Neural cell (in vitro differentiated cells): ENCODE results near the gene EXOC6B. TPM values are rescaled to one million over a fixed set of nuclear protein-coding genes. Genes with fewer than 3 reads are reported as not detected.

Experiments used
- H2AFZ ChIP-seq: fragments of 200-600, 300-800 bp; sonication (generic), shearing (Covaris generic); 2 replicates; pipeline ENCODE4 v1.6.0; 2014; ENCODE audit warnings: low read depth, mild to moderate bottlenecking, antibody characterized with exemption, low read length, moderate library complexity
- H3F3A ChIP-seq: fragments of 200-600 bp; shearing (Covaris generic); 2 replicates; pipeline ENCODE4 v1.6.1; 2016; ENCODE audit warnings: mild to moderate bottlenecking, moderate library complexity, mixed read lengths, antibody characterized with exemption, low read length; ENCODE audit not compliant: insufficient read depth, poor library complexity, severe bottlenecking
- H3K27ac ChIP-seq: fragments of 200-600, 300-800 bp; sonication (generic), shearing (Covaris generic); 2 replicates; pipeline ENCODE4 v1.5.1; 2014; ENCODE audit warnings: mild to moderate bottlenecking, low read length, moderate library complexity
- H3K27me3 ChIP-seq: fragments of 300-800, 200-600 bp; sonication (generic), shearing (Covaris generic); 2 replicates; pipeline ENCODE4 v1.6.0; 2014; ENCODE audit warnings: mild to moderate bottlenecking, low read depth, low read length, moderate library complexity; ENCODE audit not compliant: insufficient read depth
- H3K36me3 ChIP-seq: fragments of 300-800, 200-600 bp; sonication (generic), shearing (Covaris generic); 2 replicates; pipeline ENCODE4 v1.5.1; 2014; ENCODE audit warnings: mild to moderate bottlenecking, antibody characterized with exemption, low read length, moderate library complexity; ENCODE audit not compliant: insufficient read depth
- H3K4me2 ChIP-seq: fragments of 300-800, 200-600 bp; sonication (generic), shearing (Covaris generic); 2 replicates; pipeline ENCODE4 v1.6.0; 2014; ENCODE audit warnings: mild to moderate bottlenecking, low read length
- H3K4me3 ChIP-seq: fragments of 300-800, 200-600 bp; sonication (generic), shearing (Covaris generic); 2 replicates; pipeline ENCODE4 v1.5.1; 2014; ENCODE audit warnings: mild to moderate bottlenecking, low read length, moderate library complexity
- H3K79me2 ChIP-seq: fragments of 200-600 bp; shearing (Covaris generic); replicated peaks from 2 replicates; pipeline ENCODE4 v1.6.0; 2014; ENCODE audit warnings: mild to moderate bottlenecking, low read length, moderate library complexity; ENCODE audit not compliant: insufficient read depth
- H3K9ac ChIP-seq: fragments of 300-800, 200-600 bp; sonication (generic), shearing (Covaris generic); 2 replicates; pipeline ENCODE4 v1.6.1; 2016; ENCODE audit warnings: mild to moderate bottlenecking, low read length, mixed read lengths
- H3K9me2 ChIP-seq: fragments of 200-600 bp; shearing (Covaris generic); 2 replicates; pipeline ENCODE4 v1.6.1; 2016; ENCODE audit warnings: mild to moderate bottlenecking, low read length, mixed read lengths; ENCODE audit not compliant: insufficient read depth
- H3K9me3 ChIP-seq: fragments of 200-600, 300-800 bp; sonication (generic), shearing (Covaris generic); 2 replicates; pipeline ENCODE4 v1.6.1; 2016; ENCODE audit warnings: mild to moderate bottlenecking, mixed run types, low read length, moderate library complexity, mixed read lengths
- H4K20me1 ChIP-seq: fragments of 200-600 bp; shearing (Covaris generic); 2 replicates; pipeline ENCODE4 v1.6.1; 2016; ENCODE audit warnings: mild to moderate bottlenecking, mixed run types; ENCODE audit not compliant: insufficient read depth
- EP300 ChIP-seq: fragments of 450-650 bp; conservative IDR thresholded peaks from 2 replicates; pipeline ENCODE4 v1.6.1; 2014; ENCODE audit warnings: antibody characterized with exemption, mild to moderate bottlenecking, moderate library complexity; ENCODE audit not compliant: poor library complexity, severe bottlenecking
- EZH2 ChIP-seq: fragments of 200-600, 300-800 bp; shearing (Covaris generic), sonication (generic); IDR thresholded peaks from 2 replicates; pipeline ENCODE4 v1.6.1; 2014; ENCODE audit warnings: antibody characterized with exemption, low read length, borderline replicate concordance, mild to moderate bottlenecking; ENCODE audit not compliant: insufficient read depth, poor library complexity, severe bottlenecking
- MXI1 ChIP-seq: fragments of 450-650 bp; conservative IDR thresholded peaks from 2 replicates; pipeline ENCODE4 v1.6.1; 2014; ENCODE audit warnings: antibody characterized with exemption, mild to moderate bottlenecking; ENCODE audit not compliant: poor library complexity, severe bottlenecking
- POLR2AphosphoS5 ChIP-seq: IDR thresholded peaks from 2 replicates; pipeline ENCODE4 v1.6.1; 2012
- RAD21 ChIP-seq: fragments of 450-650 bp; conservative IDR thresholded peaks from 2 replicates; pipeline ENCODE4 v1.6.1; 2014; ENCODE audit warnings: antibody characterized with exemption, mild to moderate bottlenecking, moderate library complexity
- SMC3 ChIP-seq: fragments of 450-650 bp; conservative IDR thresholded peaks from 2 replicates; pipeline ENCODE4 v1.6.1; 2014; ENCODE audit warnings: antibody characterized with exemption, mild to moderate bottlenecking, moderate library complexity; ENCODE audit not compliant: poor library complexity
- TAF1 ChIP-seq: IDR thresholded peaks from 2 replicates; pipeline ENCODE4 v1.6.1; 2012; ENCODE audit warnings: low read depth
- polyA plus RNA-seq: library from polyadenylated mRNA; depleted of rRNA; stranded (reverse); fragments of >200 nt; gene quantifications from 2 replicates; pipeline ENCODE4 v1.2.3, GENCODE V29; 2014
- TF ChIP-seq, protein P1 (sequence below): fragments of 450-650 bp; IDR thresholded peaks from 2 replicates; pipeline ENCODE4 v1.5.1; 2014; ENCODE audit warnings: antibody characterized with exemption, mild to moderate bottlenecking, moderate library complexity; ENCODE audit not compliant: poor library complexity, severe bottlenecking
- TF ChIP-seq, protein P2 (sequence below): IDR thresholded peaks from 2 replicates; pipeline ENCODE4 v1.6.1; 2012; ENCODE audit warnings: borderline replicate concordance

EXOC6B gene
- polyA plus RNA-seq, 1 donor from 2014 or later, result 23.4 TPM

DNA sequence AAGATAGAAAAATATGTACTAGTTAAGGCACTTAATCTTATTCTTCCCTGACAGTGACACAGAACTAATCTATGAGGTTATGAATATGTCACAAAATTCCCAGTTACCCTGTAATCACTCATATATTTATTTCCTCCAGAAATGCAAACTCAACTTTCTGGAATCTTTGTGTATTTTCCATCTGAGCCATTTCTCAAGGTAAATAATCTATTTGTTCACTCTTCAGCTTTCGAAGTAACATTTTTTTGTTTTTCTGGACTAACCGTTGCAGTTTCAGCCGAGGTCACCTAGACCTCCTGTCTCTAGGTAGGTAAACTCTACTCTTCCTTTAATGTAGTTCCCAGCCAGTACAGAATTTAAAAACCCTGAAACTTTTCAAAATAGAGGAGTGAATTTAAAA, 250.9 kb downstream of the EXOC6B start:
- Histone ChIP-seq H3K27ac (no peak overlapping the region), H3K4me3 (no peak overlapping the region)

DNA sequence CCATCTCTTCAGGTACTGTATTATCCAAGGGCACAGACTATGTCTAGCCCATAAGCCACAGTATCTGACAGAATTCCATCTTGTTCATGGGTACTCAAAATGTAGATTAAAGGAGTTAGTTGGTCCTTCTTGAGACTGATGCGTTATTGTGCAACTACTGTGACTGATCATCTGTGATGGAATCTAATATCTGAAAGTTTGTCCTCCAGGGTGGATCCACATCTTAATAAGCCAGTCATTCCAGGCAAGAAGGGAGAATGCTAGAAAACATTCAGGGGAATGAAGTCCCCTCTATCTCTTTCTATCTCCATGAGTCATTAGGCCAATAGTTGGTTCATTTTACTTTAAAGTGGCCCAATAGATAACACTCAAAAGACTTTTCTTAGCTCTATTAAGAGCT, 252.6 kb downstream of the EXOC6B start:
- no peak overlapping the region for H3K4me3 ChIP-seq

More for the DNA sequence above, 250.9 kb downstream of the EXOC6B start:
- Histone ChIP-seq H4K20me1 (no peaks in the 10 kb centered on the region), H2AFZ (no peak overlapping the region), H3K4me2 (no peak overlapping the region), H3K9me2 (no peaks in the 10 kb centered on the region), H3K9ac (no peak overlapping the region), H3K27me3 (no peaks in the 10 kb centered on the region), H3K36me3 (no peaks in the 10 kb centered on the region), H3K79me2 (peaks cover 8% of the 10 kb centered on the region), H3K9me3 (no peaks in the 10 kb centered on the region), H3F3A (no peaks in the 10 kb centered on the region)
- TF ChIP-seq, protein P1, sequence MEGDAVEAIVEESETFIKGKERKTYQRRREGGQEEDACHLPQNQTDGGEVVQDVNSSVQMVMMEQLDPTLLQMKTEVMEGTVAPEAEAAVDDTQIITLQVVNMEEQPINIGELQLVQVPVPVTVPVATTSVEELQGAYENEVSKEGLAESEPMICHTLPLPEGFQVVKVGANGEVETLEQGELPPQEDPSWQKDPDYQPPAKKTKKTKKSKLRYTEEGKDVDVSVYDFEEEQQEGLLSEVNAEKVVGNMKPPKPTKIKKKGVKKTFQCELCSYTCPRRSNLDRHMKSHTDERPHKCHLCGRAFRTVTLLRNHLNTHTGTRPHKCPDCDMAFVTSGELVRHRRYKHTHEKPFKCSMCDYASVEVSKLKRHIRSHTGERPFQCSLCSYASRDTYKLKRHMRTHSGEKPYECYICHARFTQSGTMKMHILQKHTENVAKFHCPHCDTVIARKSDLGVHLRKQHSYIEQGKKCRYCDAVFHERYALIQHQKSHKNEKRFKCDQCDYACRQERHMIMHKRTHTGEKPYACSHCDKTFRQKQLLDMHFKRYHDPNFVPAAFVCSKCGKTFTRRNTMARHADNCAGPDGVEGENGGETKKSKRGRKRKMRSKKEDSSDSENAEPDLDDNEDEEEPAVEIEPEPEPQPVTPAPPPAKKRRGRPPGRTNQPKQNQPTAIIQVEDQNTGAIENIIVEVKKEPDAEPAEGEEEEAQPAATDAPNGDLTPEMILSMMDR, result no peak
- TF ChIP-seq RAD21 (no peak), POLR2AphosphoS5 (no peak), SMC3 (no peak), EP300 (no peak), TAF1 (no peak), MXI1 (no peak), EZH2 (no peak)
- TF ChIP-seq, protein P2, sequence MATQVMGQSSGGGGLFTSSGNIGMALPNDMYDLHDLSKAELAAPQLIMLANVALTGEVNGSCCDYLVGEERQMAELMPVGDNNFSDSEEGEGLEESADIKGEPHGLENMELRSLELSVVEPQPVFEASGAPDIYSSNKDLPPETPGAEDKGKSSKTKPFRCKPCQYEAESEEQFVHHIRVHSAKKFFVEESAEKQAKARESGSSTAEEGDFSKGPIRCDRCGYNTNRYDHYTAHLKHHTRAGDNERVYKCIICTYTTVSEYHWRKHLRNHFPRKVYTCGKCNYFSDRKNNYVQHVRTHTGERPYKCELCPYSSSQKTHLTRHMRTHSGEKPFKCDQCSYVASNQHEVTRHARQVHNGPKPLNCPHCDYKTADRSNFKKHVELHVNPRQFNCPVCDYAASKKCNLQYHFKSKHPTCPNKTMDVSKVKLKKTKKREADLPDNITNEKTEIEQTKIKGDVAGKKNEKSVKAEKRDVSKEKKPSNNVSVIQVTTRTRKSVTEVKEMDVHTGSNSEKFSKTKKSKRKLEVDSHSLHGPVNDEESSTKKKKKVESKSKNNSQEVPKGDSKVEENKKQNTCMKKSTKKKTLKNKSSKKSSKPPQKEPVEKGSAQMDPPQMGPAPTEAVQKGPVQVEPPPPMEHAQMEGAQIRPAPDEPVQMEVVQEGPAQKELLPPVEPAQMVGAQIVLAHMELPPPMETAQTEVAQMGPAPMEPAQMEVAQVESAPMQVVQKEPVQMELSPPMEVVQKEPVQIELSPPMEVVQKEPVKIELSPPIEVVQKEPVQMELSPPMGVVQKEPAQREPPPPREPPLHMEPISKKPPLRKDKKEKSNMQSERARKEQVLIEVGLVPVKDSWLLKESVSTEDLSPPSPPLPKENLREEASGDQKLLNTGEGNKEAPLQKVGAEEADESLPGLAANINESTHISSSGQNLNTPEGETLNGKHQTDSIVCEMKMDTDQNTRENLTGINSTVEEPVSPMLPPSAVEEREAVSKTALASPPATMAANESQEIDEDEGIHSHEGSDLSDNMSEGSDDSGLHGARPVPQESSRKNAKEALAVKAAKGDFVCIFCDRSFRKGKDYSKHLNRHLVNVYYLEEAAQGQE, result no peak

More for the DNA sequence above, 252.6 kb downstream of the EXOC6B start:
- Histone ChIP-seq H2AFZ (no peak overlapping the region), H3K9me2 (no peaks in the 10 kb centered on the region), H4K20me1 (no peaks in the 10 kb centered on the region), H3K27me3 (no peaks in the 10 kb centered on the region), H3K79me2 (peaks cover 8% of the 10 kb centered on the region), H3K36me3 (no peaks in the 10 kb centered on the region), H3K9ac (no peak overlapping the region), H3K4me2 (no peak overlapping the region), H3K9me3 (no peaks in the 10 kb centered on the region), H3F3A (no peaks in the 10 kb centered on the region), H3K27ac (no peak overlapping the region)
- TF ChIP-seq EP300 (no peak), TAF1 (no peak), POLR2AphosphoS5 (no peak), RAD21 (no peak), MXI1 (no peak)
- TF ChIP-seq, protein P2, result no peak
